Keratinocyte (primary cell): ENCODE results near the gene IL15RA. TPM values are rescaled to one million over a fixed set of nuclear protein-coding genes. Genes with fewer than 3 reads are reported as not detected.

Experiments used
- DNase-seq: peaks from one replicate; pipeline ENCODE4 v3.0.0-alpha.2; 2011; ENCODE audit warnings: low read depth, missing footprints, low spot score
- FAIRE-seq: peaks from 2 replicates; lab custom pipeline; 2011; peaks lifted over from hg19 to GRCh38; lab: Jason Lieb, UNC
- H2AFZ ChIP-seq: 2 replicates; pipeline ENCODE4 v1.6.0; 2012; ENCODE audit warnings: low read length, control low read depth, inconsistent platforms; ENCODE audit not compliant: control insufficient read depth
- H3K27ac ChIP-seq: 2 replicates; pipeline ENCODE4 v1.5.1; 2011; ENCODE audit warnings: low read length; ENCODE audit not compliant: control insufficient read depth, insufficient read depth
- H3K27me3 ChIP-seq: 3 replicates; pipeline ENCODE4 v1.6.0; 2011; ENCODE audit warnings: low read length; ENCODE audit not compliant: control insufficient read depth, insufficient read depth; ENCODE audit errors: extremely low read depth
- H3K36me3 ChIP-seq, 2 experiments: 2 replicates in 1 of 2; 3 replicates in 1 of 2; pipeline ENCODE4 v1.5.1; 2011; ENCODE audit warnings: low read length in 2 of 2, mild to moderate bottlenecking in 1 of 2; ENCODE audit not compliant: control insufficient read depth in 2 of 2, insufficient read depth in 2 of 2; ENCODE audit errors: extremely low read depth in 1 of 2
- H3K4me1 ChIP-seq: 3 replicates; pipeline ENCODE4 v1.5.1; 2011; ENCODE audit warnings: low read length; ENCODE audit not compliant: control insufficient read depth, insufficient read depth; ENCODE audit errors: extremely low read depth
- H3K4me2 ChIP-seq: 3 replicates; pipeline ENCODE4 v1.6.0; 2011; ENCODE audit warnings: low read depth, low read length; ENCODE audit not compliant: control insufficient read depth, insufficient read depth; ENCODE audit errors: extremely low read depth
- H3K4me3 ChIP-seq, 3 experiments: fragments of 200-600 bp in 1 of 3; sonication (generic) in 1 of 3; 2 replicates in 2 of 3; 3 replicates in 1 of 3; pipeline ENCODE4 v1.5.1; 2011 to 2016; ENCODE audit warnings: low read length in 3 of 3, mild to moderate bottlenecking in 3 of 3, control low read depth in 2 of 3, inconsistent platforms in 1 of 3, low read depth in 1 of 3, mixed read lengths in 1 of 3, mixed run types in 1 of 3, moderate library complexity in 1 of 3; ENCODE audit not compliant: control insufficient read depth in 2 of 3, insufficient read depth in 2 of 3; ENCODE audit errors: extremely low read depth in 1 of 3
- H3K79me2 ChIP-seq: 2 replicates; pipeline ENCODE4 v1.6.0; 2012; ENCODE audit warnings: low read length; ENCODE audit not compliant: control insufficient read depth, insufficient read depth
- H3K9ac ChIP-seq: 3 replicates; pipeline ENCODE4 v1.6.0; 2011; ENCODE audit warnings: low read length; ENCODE audit not compliant: control insufficient read depth, insufficient read depth; ENCODE audit errors: extremely low read depth
- H3K9me1 ChIP-seq: 3 replicates; pipeline ENCODE4 v1.6.0; 2011; ENCODE audit warnings: low read length; ENCODE audit not compliant: control insufficient read depth, insufficient read depth; ENCODE audit errors: extremely low read depth
- H3K9me3 ChIP-seq: 2 replicates; pipeline ENCODE4 v1.5.1; 2012; ENCODE audit warnings: low read depth, low read length; ENCODE audit not compliant: control insufficient read depth
- H4K20me1 ChIP-seq: 3 replicates; pipeline ENCODE4 v1.6.0; 2011; ENCODE audit warnings: low read length; ENCODE audit not compliant: control insufficient read depth, insufficient read depth; ENCODE audit errors: extremely low read depth
- CTCF ChIP-seq, 3 experiments: IDR thresholded peaks in 1 of 3; conservative IDR thresholded peaks in 1 of 3; optimal IDR thresholded peaks in 1 of 3; 2 replicates in 2 of 3; 3 replicates in 1 of 3; pipeline versions ENCODE3 to v1.5.1; 2011; ENCODE audit warnings: low read length in 3 of 3, mild to moderate bottlenecking in 3 of 3, moderate library complexity in 2 of 3, control low read depth in 1 of 3, inconsistent platforms in 1 of 3; ENCODE audit not compliant: insufficient read depth in 2 of 3; ENCODE audit errors: extremely low read depth in 1 of 3
- EZH2 ChIP-seq: IDR thresholded peaks from one replicate; pipeline ENCODE4 v1.6.1; 2012; ENCODE audit warnings: inconsistent platforms, mild to moderate bottlenecking, low read length, moderate library complexity
- dilution Hi-C: fragments of 300-500 bp; cut with MboI; formaldehyde crosslinking; loops from one replicate; pipeline ENCODE4 v1.7.0; 2020; ENCODE audit warnings: low sequenced_read_pairs; ENCODE audit not compliant: extremely low pct_ligation_motif_present
- polyA plus RNA-seq, 5 experiments: library from polyadenylated mRNA; depleted of rRNA in 3 of 5; stranded (reverse) in 3 of 5; stranded (forward) in 1 of 5; unstranded in 1 of 5; fragments of >200 nt; gene quantifications; 1 replicate in 1 of 5; 2 replicates in 3 of 5; 3 replicates in 1 of 5; pipeline versions ENCODE4 v1.2.1 to v1.2.3, GENCODE V29; 2011 to 2012; ENCODE audit warnings: missing spikeins in 2 of 5, low read depth in 1 of 5, low replicate concordance in 1 of 5

Gene IL15RA
- polyA plus RNA-seq, 1 donor (not counting 4 experiments of a cell fraction or from before 2014, with no cell fraction given), result 3.8 TPM

- Histone ChIP-seq H2AFZ (no peak overlapping the region), H3K36me3 (no peaks in the 10 kb centered on the region), H3K27me3 (no peaks in the 10 kb centered on the region), H3K79me2 (no peaks in the 10 kb centered on the region), H3K9me3 (no peaks in the 10 kb centered on the region), H3K4me2 (no peak overlapping the region), H4K20me1 (no peaks in the 10 kb centered on the region), H3K9me1 (no peaks in the 10 kb centered on the region), H3K27ac (no peak overlapping the region), H3K9ac (no peak overlapping the region), H3K4me3 (no peak overlapping the region), H3K4me1 (peaks cover 18% of the 10 kb centered on the region)
- DNase-seq (no peak), FAIRE-seq (no peak)
- dilution Hi-C loops, result loop anchor here (25.0 kb wide), 1 partner anchor 134 kb away; the partner anchor contains the start of gene RBM17
- TF ChIP-seq EZH2, result no peak
- no peak for TF ChIP-seq CTCF (optimal IDR thresholded peaks at IDR 0.05 in 1 of 3, IDR thresholded peaks at IDR 0.05 in 1 of 3, conservative IDR thresholded peaks at IDR 0.05 in 1 of 3; ENCODE audit: extremely low read depth in 1 of 3, insufficient read depth in 2 of 3, low read length in 3 of 3)
Observed at GRCh38 chr10:5953676-5954075, 23.7 kb downstream of the IL15RA start.

- DNase-seq, result no peak
- no peaks in the 10 kb centered on the region for H3K79me2 ChIP-seq
- FAIRE-seq, result no peak
- no peak overlapping the region for H3K4me2 ChIP-seq
- no peak overlapping the region for H3K9ac ChIP-seq
- H3K9me3 ChIP-seq, result no peaks in the 10 kb centered on the region
- no peak overlapping the region for H3K4me3 ChIP-seq
- H3K27ac ChIP-seq, result no peak overlapping the region
- H3K36me3 ChIP-seq, result no peaks in the 10 kb centered on the region
- dilution Hi-C loops, result loop anchor here (25.0 kb wide), 1 partner anchor 134 kb away; the partner anchor contains the start of gene RBM17
- H3K9me1 ChIP-seq, result no peaks in the 10 kb centered on the region
- no peaks in the 10 kb centered on the region for H3K27me3 ChIP-seq
- TF ChIP-seq EZH2 (no peak), CTCF (optimal IDR thresholded peaks at IDR 0.05 in 1 of 3, IDR thresholded peaks at IDR 0.05 in 1 of 3, conservative IDR thresholded peaks at IDR 0.05 in 1 of 3; ENCODE audit: extremely low read depth in 1 of 3, insufficient read depth in 2 of 3, low read length in 3 of 3) (no peak)
- no peak overlapping the region for H2AFZ ChIP-seq
- peaks cover 18% of the 10 kb centered on the region for H3K4me1 ChIP-seq
- no peaks in the 10 kb centered on the region for H4K20me1 ChIP-seq
Observed at GRCh38 chr10:5952731-5953385, 24.5 kb downstream of the IL15RA start.
